HG03025 (cell line): Measurements from ENCODE around the gene PKP3.
"Not testable (repeated sequence)": the region's sequence is repeated elsewhere in the genome, so short reads cannot be mapped to it uniquely, and the experiment has no call there.

ENCODE experiments used
- ATAC-seq: cut with Tn5 transposase; IDR thresholded peaks from one replicate; pipeline ENCODE4 v1.9.1; 2021; ENCODE audit warnings: mild to moderate bottlenecking, moderate library complexity; ENCODE audit not compliant: unreplicated experiment, low FRiP score

PKP3 gene

GRCh38 chr11:420911-421321 lies 26.9 kb downstream of the PKP3 start:
- ATAC-seq, result no peak

- ATAC-seq, result no peak
These were observed 28.2 kb downstream of the PKP3 start for GRCh38 chr11:422249-422656.

- ATAC-seq, result no peak
These were observed 30.2 kb downstream of the PKP3 start for GRCh38 chr11:424232-424631.

GRCh38 chr11:424766-425165 lies 30.8 kb downstream of the PKP3 start:
- ATAC-seq, result not testable (repeated sequence)

GRCh38 chr11:425301-425700 lies 31.3 kb downstream of the PKP3 start:
- no peak for ATAC-seq

GRCh38 chr11:426851-427250 lies 32.8 kb downstream of the PKP3 start:
- ATAC-seq, result no peak

GRCh38 chr11:428295-428694 lies 34.3 kb downstream of the PKP3 start:
- ATAC-seq, result no peak

- no peak for ATAC-seq
These were observed 35.4 kb downstream of the PKP3 start for GRCh38 chr11:429391-429790.

GRCh38 chr11:429931-430456 lies 36.0 kb downstream of the PKP3 start:
- no peak for ATAC-seq

GRCh38 chr11:431921-432320 lies 37.9 kb downstream of the PKP3 start:
- no peak for ATAC-seq

GRCh38 chr11:432501-433100 lies 38.6 kb downstream of the PKP3 start:
- no peak for ATAC-seq

- no peak for ATAC-seq
These were observed 39.1 kb downstream of the PKP3 start for GRCh38 chr11:433111-433510.

- no peak for ATAC-seq
These were observed 39.6 kb downstream of the PKP3 start for GRCh38 chr11:433641-434040.

- ATAC-seq, result no peak
These were observed 40.5 kb downstream of the PKP3 start for GRCh38 chr11:434496-434895.

GRCh38 chr11:434999-435740 lies 41.2 kb downstream of the PKP3 start:
- ATAC-seq, result not testable (repeated sequence)

- ATAC-seq, result no peak
These were observed 43.3 kb downstream of the PKP3 start for GRCh38 chr11:437228-437870.

GRCh38 chr11:438101-438844 lies 44.3 kb downstream of the PKP3 start:
- no peak for ATAC-seq

GRCh38 chr11:439315-440064 lies 45.5 kb downstream of the PKP3 start:
- no peak for ATAC-seq

- ATAC-seq, result no peak
These were observed 46.3 kb downstream of the PKP3 start for GRCh38 chr11:440065-441042.
